HCT116 (cell line): Measurements from ENCODE around the gene PRKG1.

Experiments
- CTCF ChIP-seq, 3 experiments: fragments of 200-600 bp in 1 of 3; sonication (generic) in 1 of 3; IDR thresholded peaks in 2 of 3; conservative IDR thresholded peaks in 1 of 3; 2 replicates each; pipeline ENCODE4 v1.5.1; 2012 to 2017; ENCODE audit warnings: low read depth in 2 of 3, low read length in 2 of 3, antibody characterized with exemption in 1 of 3, borderline replicate concordance in 1 of 3, control low read depth in 1 of 3, mild to moderate bottlenecking in 1 of 3, mixed read lengths in 1 of 3, mixed run types in 1 of 3, moderate library complexity in 1 of 3; ENCODE audit not compliant: insufficient read depth in 1 of 3
- EZH2 ChIP-seq: fragments of 200-600 bp; sonication (generic); IDR thresholded peaks from 2 replicates; pipeline ENCODE4 v1.6.1; 2017; ENCODE audit warnings: antibody characterized with exemption, mixed run types
- EZH2phosphoT487 ChIP-seq: fragments of 200-600 bp; IDR thresholded peaks from 2 replicates; pipeline ENCODE4 v1.6.1; 2018; ENCODE audit warnings: antibody characterized with exemption, borderline replicate concordance
- SRF ChIP-seq: IDR thresholded peaks from 2 replicates; pipeline ENCODE4 v1.6.1; 2012; ENCODE audit warnings: low read depth

- TF ChIP-seq EZH2 (no peak), EZH2phosphoT487 (no peak), CTCF (IDR thresholded peaks at IDR 0.05 in 2 of 3, conservative IDR thresholded peaks at IDR 0.05 in 1 of 3; ENCODE audit: borderline replicate concordance in 1 of 3, insufficient read depth in 1 of 3, low read depth in 2 of 3, low read length in 2 of 3) (no peak), SRF (no peak)
Observed at GRCh38 chr10:51532044-51532443, 457.8 kb downstream of the PRKG1 start.
